HG02798 (cell line): ENCODE measurements around the gene HRH1.

ENCODE experiments used
- ATAC-seq: cut with Tn5 transposase; IDR thresholded peaks from one replicate; pipeline ENCODE4 v1.9.1; 2021; ENCODE audit warnings: mild to moderate bottlenecking; ENCODE audit not compliant: unreplicated experiment, poor library complexity

HRH1 gene

DNA sequence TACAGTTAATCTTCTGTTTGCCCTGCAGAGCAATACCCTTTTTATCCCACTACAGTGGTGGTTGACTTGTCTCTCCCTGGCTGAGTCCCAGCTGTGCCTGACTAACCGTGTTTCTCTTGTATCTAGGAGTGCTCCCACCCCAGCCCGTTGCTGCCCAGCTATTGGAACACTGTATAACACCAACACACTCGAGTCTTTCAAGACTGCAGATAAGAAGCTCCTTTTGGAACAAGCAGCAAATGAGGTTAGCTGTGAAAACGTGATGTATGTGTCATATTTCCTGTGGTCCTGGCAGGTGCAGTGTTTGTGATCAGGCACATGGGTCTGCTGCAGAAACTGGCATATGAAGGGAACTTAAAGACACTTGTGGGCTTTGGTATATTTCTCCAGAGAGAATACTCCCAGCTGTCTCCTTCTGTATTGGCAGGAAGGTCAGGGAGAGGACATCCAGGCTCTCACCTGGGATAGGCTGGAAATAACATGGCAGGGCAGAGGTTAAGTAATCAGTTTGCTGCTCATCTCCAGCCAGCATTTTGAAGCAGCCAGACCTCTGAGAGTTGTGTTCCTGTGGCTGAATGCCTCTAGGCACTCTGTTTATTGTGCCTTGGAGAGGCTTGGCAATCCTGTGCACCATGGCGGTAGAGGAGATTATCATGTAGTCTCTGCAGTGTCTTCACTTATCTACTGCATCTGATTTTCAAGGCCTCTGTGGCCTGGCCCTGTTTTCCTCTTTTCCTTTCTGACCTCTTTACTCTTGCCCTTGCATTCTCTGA, 152.7 kb downstream of the HRH1 start:
- ATAC-seq: peak; percentile 70

DNA sequence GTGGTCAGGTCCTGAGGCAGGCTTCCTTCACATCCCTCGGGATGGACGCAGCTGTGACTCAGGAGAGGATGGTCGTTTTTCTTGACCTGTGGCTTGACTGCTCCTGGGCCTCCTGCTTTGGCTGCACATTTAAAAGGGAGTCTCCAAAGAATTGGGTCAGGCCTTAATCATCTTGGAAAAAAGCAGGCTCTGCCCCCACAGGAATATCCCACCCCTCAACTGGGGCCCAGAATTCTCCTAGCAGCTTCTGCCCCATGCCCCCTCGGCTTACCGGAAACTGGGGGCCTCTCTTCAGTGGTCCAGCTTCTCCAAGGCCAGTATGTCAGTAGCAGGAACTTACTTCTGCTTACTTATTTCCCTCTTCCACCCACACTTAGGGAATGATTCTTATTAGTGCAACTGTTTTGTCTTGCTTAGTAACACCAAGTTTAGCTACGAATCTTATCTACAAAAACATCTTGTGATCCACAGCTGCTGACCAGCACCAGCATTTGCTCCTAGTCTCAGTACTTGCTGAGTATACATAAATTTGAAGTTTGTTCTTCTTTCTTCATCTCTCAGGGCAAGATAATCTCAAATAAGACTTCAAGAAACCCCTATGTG, 153.6 kb downstream of the HRH1 start:
- ATAC-seq: no peak

DNA sequence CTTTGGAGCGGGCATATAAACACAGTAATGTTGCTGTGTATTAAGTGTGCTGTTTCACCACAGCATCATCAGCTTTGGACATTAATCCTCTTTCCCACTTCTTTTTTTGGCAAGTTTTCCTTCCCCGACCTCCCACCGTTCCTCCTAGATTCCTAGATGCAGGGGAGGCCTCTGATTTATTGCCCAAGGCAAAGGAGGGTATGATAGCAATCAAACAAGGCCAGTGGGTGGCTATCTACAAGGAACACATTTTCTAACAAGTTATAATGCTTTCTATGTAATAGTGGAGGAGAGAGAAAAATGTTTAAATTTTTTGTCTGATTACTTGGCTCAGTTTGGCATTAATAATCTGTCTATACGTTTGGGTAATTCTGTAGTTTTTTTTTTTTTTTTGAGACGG, 156.0 kb downstream of the HRH1 start:
- ATAC-seq: no peak

DNA sequence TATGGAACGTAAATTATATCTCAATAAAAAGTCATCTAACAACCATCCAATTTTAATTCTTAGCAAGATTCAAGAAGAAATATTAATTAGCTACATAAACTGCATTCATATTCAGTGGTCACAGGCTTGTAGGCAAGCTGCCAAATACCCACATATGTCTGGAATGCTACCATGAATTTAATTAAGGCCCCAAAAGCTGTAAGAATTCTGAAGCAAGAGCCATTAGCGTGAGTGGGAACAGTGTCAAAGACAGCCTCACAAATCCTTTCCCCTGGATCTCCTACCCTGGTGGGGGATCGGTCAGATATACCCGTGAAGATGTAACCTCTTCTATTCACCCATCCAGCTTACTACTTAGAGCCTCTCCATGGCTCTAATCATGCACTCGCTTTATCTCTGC, 157.9 kb downstream of the HRH1 start:
- no peak for ATAC-seq
